Mesendoderm (in vitro differentiated cells): ENCODE results near the gene CCDC68.
"Not testable (repeated sequence)": the region's sequence is repeated elsewhere in the genome, so short reads cannot be mapped to it uniquely, and the experiment has no call there.

ENCODE experiments used
- DNase-seq: peaks from one replicate; pipeline ENCODE4 v3.0.0; 2013
- H2AK5ac ChIP-seq: 2 replicates; pipeline ENCODE4 v1.6.1; 2013; ENCODE audit warnings: low read length, inconsistent platforms
- H2BK120ac ChIP-seq: 2 replicates; pipeline ENCODE4 v1.6.1; 2013; ENCODE audit warnings: low read depth, mild to moderate bottlenecking, low read length, moderate library complexity, mixed read lengths
- H2BK15ac ChIP-seq: replicated peaks from 2 replicates; pipeline ENCODE4 v1.6.1; 2013; ENCODE audit warnings: low read depth, mild to moderate bottlenecking, moderate library complexity
- H2BK5ac ChIP-seq: 2 replicates; pipeline ENCODE4 v1.6.1; 2013; ENCODE audit warnings: low read length, inconsistent platforms
- H3K18ac ChIP-seq: 2 replicates; pipeline ENCODE4 v1.6.1; 2013; ENCODE audit warnings: mild to moderate bottlenecking, low read length, mixed read lengths
- H3K23ac ChIP-seq: one replicate; pipeline ENCODE4 v1.6.1; 2013; ENCODE audit warnings: low read length
- H3K27ac ChIP-seq: 2 replicates; pipeline ENCODE4 v1.5.1; 2013; ENCODE audit warnings: low read depth, mild to moderate bottlenecking, inconsistent platforms, low read length, moderate library complexity
- H3K27me3 ChIP-seq: 2 replicates; pipeline ENCODE4 v1.6.1; 2013; ENCODE audit warnings: low read length, control low read depth, mild to moderate bottlenecking, inconsistent platforms; ENCODE audit not compliant: insufficient read depth, poor library complexity
- H3K36me3 ChIP-seq: 2 replicates; pipeline ENCODE4 v1.6.1; 2013; ENCODE audit warnings: low read length, inconsistent platforms; ENCODE audit not compliant: control insufficient read depth, insufficient read depth
- H3K4ac ChIP-seq: one replicate; pipeline ENCODE4 v1.6.1; 2013; ENCODE audit warnings: low read depth, mild to moderate bottlenecking, low read length, moderate library complexity
- H3K4me1 ChIP-seq: 2 replicates; pipeline ENCODE4 v1.6.1; 2013; ENCODE audit warnings: low read depth, low read length, inconsistent platforms; ENCODE audit not compliant: control insufficient read depth
- H3K4me2 ChIP-seq: 2 replicates; pipeline ENCODE4 v1.6.1; 2013; ENCODE audit warnings: low read length
- H3K4me3 ChIP-seq: 2 replicates; pipeline ENCODE4 v1.5.1; 2013; ENCODE audit warnings: mild to moderate bottlenecking, low read length
- H3K56ac ChIP-seq: one replicate; pipeline ENCODE4 v1.6.1; 2013; ENCODE audit warnings: low read length
- H3K79me1 ChIP-seq: 2 replicates; pipeline ENCODE4 v1.6.1; 2013; ENCODE audit warnings: low read length, inconsistent platforms
- H3K79me2 ChIP-seq: 2 replicates; pipeline ENCODE4 v1.6.1; 2013; ENCODE audit warnings: mild to moderate bottlenecking, low read length; ENCODE audit not compliant: control insufficient read depth, insufficient read depth
- H3K9ac ChIP-seq: 2 replicates; pipeline ENCODE4 v1.6.1; 2013; ENCODE audit warnings: low read length, inconsistent platforms
- H4K5ac ChIP-seq: one replicate; pipeline ENCODE4 v1.6.1; 2013; ENCODE audit warnings: low read length
- H4K8ac ChIP-seq: one replicate; pipeline ENCODE4 v1.6.1; 2013; ENCODE audit warnings: low read depth, mild to moderate bottlenecking, control low read depth, low read length, moderate library complexity
- WGBS: extraction: QIAGEN DNeasy Blood & Tissue Kit; methylation state at CpG from one replicate; pipeline ENCODE4 v1.1.7; 2013; ENCODE audit warnings: low lambda C conversion rate, missing lambda C conversion rate; ENCODE audit not compliant: insufficient coverage; ENCODE audit errors: extremely low coverage; 5-methylcytosine and 5-hydroxymethylcytosine counted together

CCDC68 gene

GRCh38 chr18:54983041-54983686 is 23.9 kb upstream of the CCDC68 start:
- no peak overlapping the region for H3K56ac ChIP-seq
- no peak overlapping the region for H4K5ac ChIP-seq
- no peak overlapping the region for H2BK15ac ChIP-seq
- no peak overlapping the region for H3K4me2 ChIP-seq
- H3K79me2 ChIP-seq, result no peaks in the 10 kb centered on the region
- H3K4me1 ChIP-seq, result no peaks in the 10 kb centered on the region
- H3K23ac ChIP-seq, result no peak overlapping the region
- no peak overlapping the region for H4K8ac ChIP-seq
- no peaks in the 10 kb centered on the region for H3K27me3 ChIP-seq
- DNase-seq, result peak; percentile 60
- no peak overlapping the region for H3K4ac ChIP-seq
- WGBS, result 100% methylated on average over 1 of the region's 9 CpGs
- no peaks in the 10 kb centered on the region for H3K79me1 ChIP-seq
- H3K27ac ChIP-seq, result no peak overlapping the region
- H3K9ac ChIP-seq, result no peak overlapping the region
- no peak overlapping the region for H3K4me3 ChIP-seq
- H2BK120ac ChIP-seq, result no peak overlapping the region
- no peaks in the 10 kb centered on the region for H3K36me3 ChIP-seq
- no peak overlapping the region for H2BK5ac ChIP-seq
- no peak overlapping the region for H3K18ac ChIP-seq
- H2AK5ac ChIP-seq, result no peak overlapping the region

GRCh38 chr18:54981076-54981475 is 21.8 kb upstream of the CCDC68 start:
- H3K56ac ChIP-seq, result no peak overlapping the region
- H3K79me1 ChIP-seq, result no peaks in the 10 kb centered on the region
- no peak overlapping the region for H4K5ac ChIP-seq
- H4K8ac ChIP-seq, result no peak overlapping the region
- no peak overlapping the region for H3K9ac ChIP-seq
- no peak overlapping the region for H3K4ac ChIP-seq
- no peaks in the 10 kb centered on the region for H3K36me3 ChIP-seq
- WGBS, result no CpG with 5 or more reads among the region's 1 CpG
- H3K4me2 ChIP-seq, result no peak overlapping the region
- no peak overlapping the region for H2BK120ac ChIP-seq
- no peak for DNase-seq
- H2BK5ac ChIP-seq, result no peak overlapping the region
- no peaks in the 10 kb centered on the region for H3K79me2 ChIP-seq
- H3K27ac ChIP-seq, result no peak overlapping the region
- H3K4me3 ChIP-seq, result no peak overlapping the region
- H2BK15ac ChIP-seq, result no peak overlapping the region
- H3K4me1 ChIP-seq, result no peaks in the 10 kb centered on the region
- H3K27me3 ChIP-seq, result no peaks in the 10 kb centered on the region
- no peak overlapping the region for H3K18ac ChIP-seq
- no peak overlapping the region for H2AK5ac ChIP-seq
- no peak overlapping the region for H3K23ac ChIP-seq

- Histone ChIP-seq H3K4me3 (no peak overlapping the region), H3K4me1 (no peaks in the 10 kb centered on the region), H3K56ac (no peak overlapping the region), H3K27ac (no peak overlapping the region), H3K79me2 (no peaks in the 10 kb centered on the region), H2AK5ac (no peak overlapping the region), H3K4me2 (no peak overlapping the region), H2BK5ac (no peak overlapping the region), H2BK15ac (no peak overlapping the region), H4K5ac (no peak overlapping the region), H4K8ac (no peak overlapping the region), H3K9ac (no peak overlapping the region), H3K4ac (no peak overlapping the region), H2BK120ac (no peak overlapping the region), H3K27me3 (no peaks in the 10 kb centered on the region), H3K36me3 (no peaks in the 10 kb centered on the region), H3K79me1 (no peaks in the 10 kb centered on the region), H3K18ac (no peak overlapping the region), H3K23ac (no peak overlapping the region)
- DNase-seq, result no peak
- no CpG with 5 or more reads among the region's 2 CpGs for WGBS
Measured at GRCh38 chr18:54975598-54975997, 16.3 kb upstream of the CCDC68 start.

- Histone ChIP-seq H3K4ac (no peak overlapping the region), H3K4me2 (no peak overlapping the region), H3K56ac (no peak overlapping the region), H3K23ac (no peak overlapping the region), H4K5ac (no peak overlapping the region), H2AK5ac (no peak overlapping the region), H3K27ac (no peak overlapping the region), H4K8ac (no peak overlapping the region), H3K79me1 (no peaks in the 10 kb centered on the region), H2BK5ac (no peak overlapping the region), H3K4me1 (no peaks in the 10 kb centered on the region), H3K79me2 (no peaks in the 10 kb centered on the region), H2BK15ac (no peak overlapping the region), H3K27me3 (no peaks in the 10 kb centered on the region), H3K36me3 (no peaks in the 10 kb centered on the region), H2BK120ac (no peak overlapping the region), H3K9ac (no peak overlapping the region), H3K18ac (no peak overlapping the region), H3K4me3 (no peak overlapping the region)
- DNase-seq, result no peak
- no CpG with 5 or more reads among the region's 7 CpGs for WGBS
Measured at GRCh38 chr18:54973046-54973445, 13.8 kb upstream of the CCDC68 start.

GRCh38 chr18:54968807-54969206 is 9.5 kb upstream of the CCDC68 start:
- Histone ChIP-seq H3K23ac (no peak overlapping the region), H3K56ac (no peak overlapping the region), H2BK15ac (no peak overlapping the region), H2BK5ac (no peak overlapping the region), H3K36me3 (no peaks in the 10 kb centered on the region), H3K79me2 (no peaks in the 10 kb centered on the region), H4K5ac (no peak overlapping the region), H3K27ac (no peak overlapping the region), H2BK120ac (no peak overlapping the region), H3K4me3 (no peak overlapping the region), H3K9ac (no peak overlapping the region), H3K27me3 (no peaks in the 10 kb centered on the region), H3K4me1 (no peaks in the 10 kb centered on the region), H2AK5ac (no peak overlapping the region), H3K79me1 (no peaks in the 10 kb centered on the region), H3K18ac (no peak overlapping the region), H4K8ac (no peak overlapping the region), H3K4me2 (no peak overlapping the region), H3K4ac (no peak overlapping the region)
- no peak for DNase-seq
- WGBS, result no CpG with 5 or more reads among the region's 5 CpGs

- H3K4me1 ChIP-seq, H3K79me2 ChIP-seq, H2AK5ac ChIP-seq, H3K27ac ChIP-seq, H3K56ac ChIP-seq, H3K9ac ChIP-seq, H3K79me1 ChIP-seq, H3K18ac ChIP-seq, H3K36me3 ChIP-seq, H2BK120ac ChIP-seq, H3K23ac ChIP-seq, H4K8ac ChIP-seq, H2BK5ac ChIP-seq, H2BK15ac ChIP-seq, H3K4ac ChIP-seq, H3K4me2 ChIP-seq, H3K4me3 ChIP-seq, H3K27me3 ChIP-seq, H4K5ac ChIP-seq: not testable (repeated sequence)
- no CpG with 5 or more reads among the region's 9 CpGs for WGBS
- DNase-seq, result peak; percentile 17
Measured at GRCh38 chr18:54968237-54968636, 9.0 kb upstream of the CCDC68 start.
